Coronary artery (tissue), 2 donors: ENCODE data around the gene STAP1.
"Not testable (repeated sequence)": the region's sequence is repeated elsewhere in the genome, so short reads cannot be mapped to it uniquely, and the experiment has no call there.

Source experiments
- DNase-seq: peaks from one replicate; pipeline ENCODE4 v3.0.0-alpha.2; 2017; ENCODE audit warnings: low spot score
- H3K27ac ChIP-seq, 2 donors: fragments of 200-600 bp; sonication (generic); one replicate each; pipeline ENCODE4 v1.5.1; 2016 to 2019
- H3K4me3 ChIP-seq: fragments of 200-600 bp; sonication (generic); 2 replicates; pipeline ENCODE4 v1.5.1; 2016; ENCODE audit warnings: mild to moderate bottlenecking, moderate library complexity
- TF ChIP-seq, protein P1 (sequence below): fragments of 200-600 bp; sonication (generic); IDR thresholded peaks from one replicate; pipeline ENCODE4 v1.5.1; 2019; ENCODE audit warnings: antibody characterized with exemption

STAP1 gene

DNA sequence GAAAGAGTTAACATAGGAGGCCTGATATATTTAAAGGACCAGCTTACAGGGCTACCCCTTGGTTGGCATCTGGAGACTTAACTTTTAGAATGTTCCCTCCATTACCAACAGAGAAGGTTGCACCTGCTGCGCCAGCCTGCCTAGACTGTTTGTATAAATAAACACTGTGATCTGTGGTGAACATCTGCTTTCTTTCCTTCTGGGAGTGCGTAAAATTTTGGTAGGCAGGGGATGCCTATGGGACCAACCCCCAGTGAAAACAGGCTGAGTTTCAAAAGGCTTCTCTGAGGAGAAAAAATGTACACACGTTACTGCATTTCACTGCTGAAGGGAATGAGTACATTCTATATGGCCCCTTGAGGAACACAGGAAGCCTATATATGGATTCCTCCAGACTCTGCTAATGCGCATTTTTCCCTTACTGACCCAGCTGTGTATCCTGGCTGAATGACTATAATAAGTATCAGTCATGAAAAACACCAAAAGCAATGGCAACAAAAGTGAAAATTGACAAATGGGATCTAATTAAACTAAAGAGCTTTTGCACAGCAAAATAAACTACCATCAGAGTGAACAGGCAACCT lies 27.1 kb upstream of the STAP1 start:
- TF ChIP-seq, protein P1, sequence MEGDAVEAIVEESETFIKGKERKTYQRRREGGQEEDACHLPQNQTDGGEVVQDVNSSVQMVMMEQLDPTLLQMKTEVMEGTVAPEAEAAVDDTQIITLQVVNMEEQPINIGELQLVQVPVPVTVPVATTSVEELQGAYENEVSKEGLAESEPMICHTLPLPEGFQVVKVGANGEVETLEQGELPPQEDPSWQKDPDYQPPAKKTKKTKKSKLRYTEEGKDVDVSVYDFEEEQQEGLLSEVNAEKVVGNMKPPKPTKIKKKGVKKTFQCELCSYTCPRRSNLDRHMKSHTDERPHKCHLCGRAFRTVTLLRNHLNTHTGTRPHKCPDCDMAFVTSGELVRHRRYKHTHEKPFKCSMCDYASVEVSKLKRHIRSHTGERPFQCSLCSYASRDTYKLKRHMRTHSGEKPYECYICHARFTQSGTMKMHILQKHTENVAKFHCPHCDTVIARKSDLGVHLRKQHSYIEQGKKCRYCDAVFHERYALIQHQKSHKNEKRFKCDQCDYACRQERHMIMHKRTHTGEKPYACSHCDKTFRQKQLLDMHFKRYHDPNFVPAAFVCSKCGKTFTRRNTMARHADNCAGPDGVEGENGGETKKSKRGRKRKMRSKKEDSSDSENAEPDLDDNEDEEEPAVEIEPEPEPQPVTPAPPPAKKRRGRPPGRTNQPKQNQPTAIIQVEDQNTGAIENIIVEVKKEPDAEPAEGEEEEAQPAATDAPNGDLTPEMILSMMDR: no peak
- no peak overlapping the region for H3K27ac ChIP-seq
- DNase-seq: no peak
- no peak overlapping the region for H3K4me3 ChIP-seq

DNA sequence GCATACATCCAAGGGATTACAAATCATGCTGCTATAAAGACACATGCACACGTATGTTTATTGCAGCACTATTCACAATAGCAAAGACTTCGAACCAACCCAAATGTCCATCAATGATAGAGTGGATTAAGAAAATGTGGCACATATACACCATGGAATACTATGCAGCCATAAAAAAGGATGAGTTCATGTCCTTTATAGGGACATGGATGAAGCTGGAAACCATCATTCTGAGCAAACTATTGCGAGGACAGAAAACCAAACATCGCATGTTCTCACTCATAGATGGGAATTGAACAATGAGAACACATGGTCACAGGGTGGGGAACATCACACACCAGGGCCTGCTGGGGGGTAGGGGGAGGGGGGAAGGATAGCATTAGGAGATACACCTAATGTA lies 26.1 kb upstream of the STAP1 start:
- not testable (repeated sequence) for H3K27ac ChIP-seq, H3K4me3 ChIP-seq, DNase-seq

DNA sequence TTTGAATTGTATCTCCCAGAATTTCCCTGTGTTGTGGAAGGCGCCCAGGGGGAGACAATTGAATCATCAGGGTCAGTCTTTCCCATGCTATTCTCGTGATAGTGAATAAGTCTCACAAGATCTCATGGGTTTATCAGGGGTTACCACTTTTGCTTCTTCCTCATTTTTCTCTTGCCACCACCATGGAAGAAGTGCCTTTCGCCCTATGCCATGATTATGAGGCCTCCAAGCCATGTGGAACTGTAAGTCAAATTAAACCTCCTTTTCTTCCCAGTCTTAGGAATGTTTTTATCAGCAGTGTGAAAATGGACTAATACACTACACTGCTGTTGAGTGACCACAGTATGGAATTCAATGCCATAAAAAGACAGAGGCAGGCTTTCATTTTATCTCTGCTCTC lies 25.4 kb upstream of the STAP1 start:
- no peak for DNase-seq
- TF ChIP-seq, protein P1: no peak
- Histone ChIP-seq H3K27ac (no peak overlapping the region), H3K4me3 (no peak overlapping the region)

DNA sequence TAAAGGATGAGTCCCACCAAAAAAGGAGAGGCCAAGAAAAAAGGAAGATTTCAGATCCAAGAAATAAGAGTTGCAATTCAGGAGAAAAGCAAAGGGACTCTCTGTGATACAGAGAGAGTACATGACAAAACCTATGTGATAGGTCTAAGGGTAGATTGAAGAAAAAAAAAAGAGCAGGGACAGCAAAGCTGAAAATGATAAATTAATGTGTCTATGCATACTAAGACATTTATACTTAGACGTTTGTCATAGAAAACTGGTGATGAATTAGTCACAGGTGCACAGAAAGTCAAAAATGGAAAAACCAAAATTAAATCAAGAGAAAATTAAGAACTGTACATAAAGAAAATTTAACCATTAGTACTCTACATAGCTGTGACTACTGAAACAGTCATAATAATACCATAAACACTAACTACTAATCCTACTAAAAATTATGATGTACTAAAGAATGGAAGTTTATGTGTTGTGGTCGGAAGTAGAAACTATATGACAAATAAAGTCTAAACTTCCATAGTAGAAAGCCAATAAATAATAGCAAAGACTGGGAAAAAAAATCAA lies 23.2 kb upstream of the STAP1 start:
- no peak for DNase-seq
- H3K4me3 ChIP-seq: no peak overlapping the region
- TF ChIP-seq, protein P1: no peak
- no peak overlapping the region for H3K27ac ChIP-seq

DNA sequence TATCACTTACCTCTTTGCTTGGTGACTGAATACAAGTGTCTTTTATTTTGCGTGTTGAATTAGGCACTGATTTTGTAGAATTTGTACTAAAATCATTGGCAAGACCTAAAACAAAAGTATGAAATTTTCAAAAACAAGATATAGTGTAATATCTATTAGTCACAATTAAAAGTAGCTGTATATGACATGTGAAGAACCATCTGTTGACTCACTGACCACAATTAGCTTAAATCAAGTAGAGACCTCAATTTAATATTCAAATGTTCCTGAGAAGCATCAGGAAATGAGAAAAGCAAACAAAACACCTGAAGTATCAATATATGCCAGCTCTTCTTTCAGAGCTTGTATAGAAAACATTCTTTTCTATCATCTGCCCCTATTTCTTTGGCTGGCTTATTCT lies 18.7 kb upstream of the STAP1 start:
- no peak overlapping the region for H3K27ac ChIP-seq
- TF ChIP-seq, protein P1: no peak

DNA sequence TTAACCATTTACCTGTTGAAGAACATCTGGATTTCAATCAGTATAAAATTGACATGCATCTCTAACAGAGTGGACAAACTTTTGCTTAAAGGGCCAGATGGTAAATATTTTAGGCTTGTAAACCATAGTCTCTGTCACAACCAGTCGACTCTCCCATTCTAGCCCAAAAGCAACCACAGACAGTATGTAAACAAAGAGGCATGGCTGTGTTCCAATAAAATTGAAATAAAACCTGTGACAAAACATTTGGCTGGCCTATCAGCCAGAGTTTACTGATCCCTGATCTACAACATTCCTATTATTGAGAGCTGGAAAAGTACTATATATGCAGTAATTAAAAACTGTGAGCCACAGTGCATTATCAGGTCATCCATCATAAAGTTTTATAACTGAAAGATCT lies 16.5 kb upstream of the STAP1 start:
- DNase-seq: no peak
- Histone ChIP-seq H3K27ac (no peak overlapping the region), H3K4me3 (no peak overlapping the region)
- TF ChIP-seq, protein P1: no peak

More for the DNA sequence above, 18.7 kb upstream of the STAP1 start:
- no peak for DNase-seq
- H3K4me3 ChIP-seq: no peak overlapping the region

DNA sequence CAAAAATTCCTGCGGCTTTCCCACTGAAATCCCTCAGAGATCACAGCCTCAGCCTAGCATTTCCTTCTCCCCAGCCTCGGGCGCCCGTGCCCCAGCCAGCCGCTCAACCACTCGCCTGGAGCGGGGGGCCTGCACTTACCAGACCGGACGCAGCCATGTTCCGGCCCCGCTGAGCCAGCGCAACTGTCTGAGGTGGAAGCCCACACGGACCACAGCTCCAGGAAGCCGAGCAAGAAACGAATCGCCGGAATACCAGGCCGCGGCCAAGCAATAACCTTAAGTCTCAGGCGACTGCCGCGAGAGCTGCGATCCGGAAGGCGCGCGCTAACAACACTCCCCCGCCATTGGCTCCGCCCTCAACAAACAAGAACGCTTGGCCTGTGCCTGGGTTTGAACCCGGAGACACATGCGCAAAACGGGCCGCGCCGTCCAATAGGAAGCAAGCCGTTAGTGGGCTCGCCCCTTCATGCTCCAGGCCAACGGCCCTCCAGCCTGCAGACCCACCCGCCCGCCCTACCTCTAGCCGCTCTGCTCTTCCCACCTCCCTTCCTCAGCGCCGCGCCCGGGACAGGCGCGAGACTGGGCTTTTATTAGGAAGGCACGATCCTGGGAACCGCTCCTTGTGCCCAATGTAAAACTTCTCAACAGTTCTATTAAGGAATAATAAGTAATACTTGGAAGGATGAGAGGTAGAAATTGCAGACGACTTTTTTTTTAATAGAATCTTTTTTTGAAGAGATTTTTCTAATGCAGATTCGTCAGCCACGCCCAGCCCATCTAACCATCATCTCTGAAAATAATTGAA lies 13.1 kb upstream of the STAP1 start, which contains the start of gene CENPC:
CENPC (minus strand) TSS at position 305 of the 805 bp plus-strand sequence; CDS start at position 157, 148 bp downstream.
- TF ChIP-seq, protein P1: no peak
- Histone ChIP-seq H3K27ac (peak within 1 kb of the TSS; percentile 94), H3K4me3 (peak within 1 kb of the TSS; percentile 87)
- DNase-seq: peak; percentile 98
